Measurements from ENCODE around the gene NUP214.

DNA sequence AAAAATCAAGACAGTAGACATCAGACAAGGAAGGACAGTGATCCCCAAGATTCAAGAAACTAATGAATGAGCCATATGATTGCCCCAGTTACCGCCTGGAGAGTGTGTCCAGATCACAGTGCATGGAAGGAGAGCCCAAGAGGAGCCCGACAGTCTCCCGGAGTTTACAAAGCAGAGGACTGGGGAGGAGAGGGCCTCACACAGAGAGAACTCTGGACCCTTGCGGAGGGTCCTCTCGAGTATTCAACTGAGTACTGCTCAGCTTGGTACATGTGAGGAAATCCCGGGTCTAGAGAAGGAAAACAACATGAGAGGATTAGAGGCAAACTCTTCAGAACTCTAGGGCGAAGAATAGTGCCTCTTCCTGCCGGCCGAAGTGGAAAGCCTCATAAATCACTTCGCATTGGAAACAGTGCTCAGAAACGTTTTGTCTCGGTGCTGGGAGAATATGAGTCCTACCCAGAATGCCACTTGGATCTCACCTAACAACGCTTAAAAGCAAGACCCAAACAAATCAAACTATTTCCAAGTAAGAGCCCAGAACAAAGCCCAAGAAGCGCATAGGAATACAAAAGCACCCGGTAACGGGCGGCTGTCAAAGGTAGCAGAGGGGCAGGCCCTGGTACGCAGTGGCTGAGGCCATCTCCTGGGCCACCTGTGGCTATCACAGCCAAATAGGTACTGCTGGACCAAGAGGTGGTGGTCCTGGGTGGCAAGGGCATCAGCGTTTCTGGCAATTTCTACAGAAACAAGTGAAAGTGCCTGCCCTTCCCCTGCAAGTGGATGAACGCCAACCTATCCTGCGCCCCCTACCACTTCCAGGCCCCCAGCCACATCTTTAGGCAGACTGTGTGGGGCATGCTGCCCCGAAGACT lies 114.9 kb downstream of the NUP214 start:
- TF ChIP-seq POLR2AphosphoS5 (IDR thresholded peaks at IDR 0.05; ENCODE audit: low read depth, low read length) (no peak), TAF1 (IDR thresholded peaks at IDR 0.05; ENCODE audit: borderline replicate concordance, low read depth, low read length) (no peak), POLR2A (IDR thresholded peaks at IDR 0.05; ENCODE audit: low read depth, low read length) (no peak)
